ENCODE measurements around the gene BORCS5.

Gene BORCS5

GRCh38 chr12:12518919-12519318, 162.0 kb downstream of the BORCS5 start:
- Histone ChIP-seq H3K9me3 (ENCODE audit: control insufficient read depth, insufficient read depth, low read length) (no peaks in the 10 kb centered on the region), H3K4me3 (ENCODE audit: low read depth, low read length) (no peak overlapping the region), H3K36me3 (ENCODE audit: control insufficient read depth, insufficient read depth, low read length) (no peaks in the 10 kb centered on the region), H3K27me3 (ENCODE audit: control insufficient read depth, insufficient read depth, low read length) (no peaks in the 10 kb centered on the region), H3K9ac (ENCODE audit: low read depth, low read length) (no peak overlapping the region), H3K4me1 (ENCODE audit: control insufficient read depth, insufficient read depth, low read length) (peaks cover 8% of the 10 kb centered on the region)

Data from iPS-15b (cell line).